Raji (cell line): ENCODE data around the gene PARVB.

ENCODE experiments used
- POLR2A ChIP-seq: IDR thresholded peaks from 2 replicates; pipeline ENCODE4 v1.6.1; 2011; ENCODE audit warnings: low read depth, low read length, control low read depth; ENCODE audit not compliant: insufficient read depth

PARVB gene

GRCh38 chr22:44031158-44031952 is 7.3 kb downstream of the PARVB start:
- TF ChIP-seq POLR2A: no peak

GRCh38 chr22:44032126-44032730 is 8.1 kb downstream of the PARVB start:
- no peak for TF ChIP-seq POLR2A

- no peak for TF ChIP-seq POLR2A
These were observed 9.2 kb downstream of the PARVB start for GRCh38 chr22:44033287-44033686.

DNA sequence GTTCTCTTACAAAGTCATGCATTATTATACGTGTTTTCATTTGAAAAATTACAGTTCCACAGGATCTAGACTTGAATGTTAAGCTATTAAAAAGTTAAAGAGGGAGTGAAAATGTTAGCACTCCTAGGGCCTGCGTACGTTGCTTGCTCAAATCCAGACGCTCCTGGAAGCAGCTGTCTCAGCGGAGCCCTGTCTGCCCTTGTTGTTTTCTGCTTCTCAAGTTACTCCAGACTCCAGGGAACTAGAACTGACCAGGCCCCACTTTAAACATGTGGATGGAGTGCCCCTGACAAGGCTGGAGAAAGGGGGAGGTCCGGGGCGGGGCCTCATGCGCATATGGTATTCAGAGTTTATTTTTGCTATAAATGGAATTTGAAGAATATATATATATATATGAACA is 9.6 kb downstream of the PARVB start:
- TF ChIP-seq POLR2A: no peak

DNA sequence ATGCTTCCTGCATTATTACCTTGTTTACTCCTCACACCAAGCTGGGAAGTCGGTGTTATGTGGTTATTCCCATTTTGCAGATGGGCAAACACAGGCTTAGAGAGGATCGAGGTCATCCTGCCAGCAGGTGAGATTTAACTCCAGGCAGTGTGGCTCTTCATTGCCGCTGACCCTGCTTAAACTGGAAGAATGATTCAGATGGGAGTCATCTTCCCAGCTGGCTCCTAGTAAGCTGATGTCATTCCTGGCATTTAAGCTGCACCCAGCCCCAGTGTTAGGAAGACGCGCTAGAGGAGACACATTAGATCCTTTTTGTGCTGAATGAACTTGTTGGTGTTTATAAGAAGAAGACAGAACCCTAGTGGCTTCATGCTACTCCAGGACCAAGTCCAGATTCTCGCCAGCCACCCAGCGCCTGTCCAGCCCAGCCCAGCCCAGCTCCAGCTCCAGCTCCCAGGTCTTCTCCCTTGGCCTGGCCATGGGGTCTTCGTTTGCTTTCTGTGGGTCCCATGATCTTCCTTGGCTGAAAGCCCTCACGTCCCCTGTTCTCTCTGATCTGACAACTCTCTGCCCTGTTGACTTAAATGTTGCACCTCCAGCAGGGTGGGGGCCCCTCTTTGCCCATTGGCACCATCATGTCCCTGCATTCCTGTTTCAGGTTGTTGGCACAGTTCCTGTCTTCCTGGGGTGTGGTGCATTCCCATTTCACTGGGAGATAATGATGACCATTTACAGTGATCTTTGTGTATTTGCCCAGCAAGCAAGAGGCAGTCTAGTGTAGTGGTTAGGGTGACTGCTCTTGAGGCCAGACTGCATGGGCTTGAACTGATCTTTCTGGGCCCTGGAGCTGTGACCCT is 13.6 kb downstream of the PARVB start:
- no peak for TF ChIP-seq POLR2A

GRCh38 chr22:44039566-44040171 is 15.6 kb downstream of the PARVB start:
- TF ChIP-seq POLR2A: no peak

DNA sequence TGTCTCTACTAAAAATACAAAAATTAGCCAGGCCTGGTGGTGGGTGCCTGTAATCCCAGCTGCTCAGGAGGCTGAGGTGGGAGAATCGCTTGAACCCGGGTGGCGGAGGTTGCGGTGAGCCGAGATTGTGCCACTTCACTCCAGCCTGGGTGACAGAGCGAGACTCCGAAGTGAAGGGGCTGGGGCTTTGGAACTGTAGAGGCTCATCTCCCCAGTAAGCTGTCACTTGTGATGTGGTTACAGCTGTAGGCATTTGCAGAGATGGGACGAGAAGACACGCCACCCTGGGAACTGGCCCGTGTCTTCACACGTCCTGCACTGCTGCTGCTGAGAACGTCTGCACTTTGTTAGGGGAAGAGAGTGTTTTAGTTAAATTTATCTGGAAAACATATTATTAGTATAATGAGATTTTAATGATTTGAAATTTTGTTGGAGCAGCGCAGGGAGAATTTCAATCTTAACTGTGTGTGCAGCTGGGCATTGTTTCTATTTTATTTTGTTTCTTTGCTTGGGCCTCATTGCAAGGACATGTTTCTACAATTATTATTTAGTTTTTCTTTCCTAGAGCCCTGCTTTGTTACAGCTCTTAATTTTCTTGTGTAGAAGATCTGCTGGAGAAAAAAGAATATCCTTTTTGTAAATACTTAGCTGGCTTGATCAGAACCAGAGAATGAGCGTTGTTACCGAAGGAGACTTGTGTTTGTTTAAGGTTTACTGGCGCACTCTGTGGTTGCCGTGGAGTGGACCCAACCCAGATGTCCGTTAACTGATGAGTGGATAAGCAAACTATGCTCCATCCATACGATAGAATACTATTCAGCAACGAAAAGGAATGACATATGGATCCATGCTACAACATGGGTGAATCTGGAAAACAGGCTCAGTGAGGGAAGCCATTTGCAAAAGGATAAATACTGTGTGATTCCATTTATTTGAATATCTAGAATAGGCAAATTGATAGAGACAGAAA is 18.4 kb downstream of the PARVB start:
- TF ChIP-seq POLR2A: no peak

GRCh38 chr22:44045145-44045544 is 21.0 kb downstream of the PARVB start:
- TF ChIP-seq POLR2A: no peak

- TF ChIP-seq POLR2A: no peak
These were observed 22.5 kb downstream of the PARVB start for GRCh38 chr22:44046485-44047141.

DNA sequence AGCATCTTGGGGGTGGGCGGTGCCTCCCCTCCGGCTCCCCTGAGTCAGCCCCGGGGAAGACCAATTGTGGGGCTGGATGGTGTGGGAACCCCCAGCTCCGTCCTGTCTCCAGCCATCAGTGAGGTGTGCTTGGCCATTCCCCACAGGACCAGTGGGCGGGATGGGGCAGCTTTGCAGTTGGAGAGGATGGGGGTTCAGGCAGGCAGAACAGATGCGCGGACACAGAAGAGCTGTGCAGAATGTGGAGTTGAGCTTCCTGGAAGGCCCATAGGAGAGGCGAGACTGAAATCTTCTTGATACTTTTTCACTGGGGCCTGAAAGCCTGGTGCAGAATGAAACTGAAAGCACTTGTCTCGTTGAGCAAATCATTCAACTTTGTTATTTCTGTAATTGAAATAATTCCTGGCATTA is 23.8 kb downstream of the PARVB start:
- TF ChIP-seq POLR2A: no peak

- no peak for TF ChIP-seq POLR2A
These were observed 25.6 kb downstream of the PARVB start for GRCh38 chr22:44049486-44050231.

- no peak for TF ChIP-seq POLR2A
These were observed 26.8 kb downstream of the PARVB start for GRCh38 chr22:44050766-44051355.

GRCh38 chr22:44051358-44051757 is 27.3 kb downstream of the PARVB start:
- no peak for TF ChIP-seq POLR2A
